Inflammatory macrophage treated with lipopolysaccharide for 4 hours (primary cell): ENCODE results near the gene COQ8A.
"Not testable (repeated sequence)": the region's sequence is repeated elsewhere in the genome, so short reads cannot be mapped to it uniquely, and the experiment has no call there.

ENCODE experiments used
- DNase-seq: peaks from one replicate; pipeline ENCODE4 v3.0.0-alpha.2; 2020

COQ8A gene

GRCh38 chr1:226985839-226986463, 45.9 kb downstream of the COQ8A start:
- DNase-seq = no peak

DNA sequence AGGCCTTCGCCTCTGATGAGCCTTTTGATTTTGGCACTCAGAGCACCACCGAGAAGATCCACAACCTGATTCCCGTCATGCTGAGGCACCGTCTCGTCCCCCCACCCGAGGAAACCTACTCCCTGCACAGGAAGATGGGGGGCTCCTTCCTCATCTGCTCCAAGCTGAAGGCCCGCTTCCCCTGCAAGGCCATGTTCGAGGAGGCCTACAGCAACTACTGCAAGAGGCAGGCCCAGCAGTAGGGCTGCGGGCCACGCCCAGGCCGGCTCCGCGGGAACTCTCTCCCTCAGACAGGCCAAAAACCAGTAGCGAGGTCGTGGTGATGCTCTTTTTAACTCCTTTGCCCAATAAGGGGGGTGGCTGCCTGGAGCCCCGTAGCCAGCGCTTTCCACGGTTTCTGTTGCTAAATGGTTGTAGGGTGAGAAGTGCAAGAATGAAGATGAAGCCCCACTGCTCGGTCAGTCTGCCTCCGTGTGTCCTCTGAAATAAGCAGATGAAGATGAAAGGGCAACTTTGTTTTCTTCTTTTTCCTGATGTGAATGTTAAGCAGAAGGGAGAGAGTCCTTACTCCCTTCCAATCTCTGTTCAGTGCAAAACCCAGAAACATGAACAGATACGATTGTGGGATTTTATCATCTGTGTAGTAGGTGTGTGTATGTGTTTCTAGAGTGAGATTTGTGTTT, 46.5 kb downstream of the COQ8A start:
- no peak for DNase-seq

DNA sequence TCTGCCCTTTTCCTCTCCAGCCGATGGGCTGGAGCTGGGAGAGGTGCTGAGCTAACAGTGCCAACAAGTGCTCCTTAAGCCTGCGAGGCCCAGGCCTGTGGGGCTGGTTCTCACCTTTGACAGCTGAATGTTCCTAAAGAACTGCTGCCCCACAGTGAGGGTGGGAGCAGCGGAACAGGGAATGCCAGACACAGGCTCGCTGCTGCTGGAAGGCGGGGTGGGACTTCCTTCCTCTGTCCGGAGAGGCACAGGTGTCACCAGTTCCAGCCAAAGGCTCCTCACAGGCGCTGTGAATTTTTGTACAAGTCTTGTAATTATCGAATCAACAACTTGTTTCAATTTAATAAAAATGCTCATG, 47.1 kb downstream of the COQ8A start:
- no peak for DNase-seq

GRCh38 chr1:226987623-226988333, 47.7 kb downstream of the COQ8A start:
- no peak for DNase-seq

GRCh38 chr1:226988334-226988666, 48.2 kb downstream of the COQ8A start:
- no peak for DNase-seq

GRCh38 chr1:226989085-226989920, 49.2 kb downstream of the COQ8A start:
- DNase-seq = no peak

GRCh38 chr1:226990133-226990716, 50.1 kb downstream of the COQ8A start:
- DNase-seq = peak; percentile 15

- no peak for DNase-seq
Measured at GRCh38 chr1:226991920-226992319, 51.8 kb downstream of the COQ8A start.

DNA sequence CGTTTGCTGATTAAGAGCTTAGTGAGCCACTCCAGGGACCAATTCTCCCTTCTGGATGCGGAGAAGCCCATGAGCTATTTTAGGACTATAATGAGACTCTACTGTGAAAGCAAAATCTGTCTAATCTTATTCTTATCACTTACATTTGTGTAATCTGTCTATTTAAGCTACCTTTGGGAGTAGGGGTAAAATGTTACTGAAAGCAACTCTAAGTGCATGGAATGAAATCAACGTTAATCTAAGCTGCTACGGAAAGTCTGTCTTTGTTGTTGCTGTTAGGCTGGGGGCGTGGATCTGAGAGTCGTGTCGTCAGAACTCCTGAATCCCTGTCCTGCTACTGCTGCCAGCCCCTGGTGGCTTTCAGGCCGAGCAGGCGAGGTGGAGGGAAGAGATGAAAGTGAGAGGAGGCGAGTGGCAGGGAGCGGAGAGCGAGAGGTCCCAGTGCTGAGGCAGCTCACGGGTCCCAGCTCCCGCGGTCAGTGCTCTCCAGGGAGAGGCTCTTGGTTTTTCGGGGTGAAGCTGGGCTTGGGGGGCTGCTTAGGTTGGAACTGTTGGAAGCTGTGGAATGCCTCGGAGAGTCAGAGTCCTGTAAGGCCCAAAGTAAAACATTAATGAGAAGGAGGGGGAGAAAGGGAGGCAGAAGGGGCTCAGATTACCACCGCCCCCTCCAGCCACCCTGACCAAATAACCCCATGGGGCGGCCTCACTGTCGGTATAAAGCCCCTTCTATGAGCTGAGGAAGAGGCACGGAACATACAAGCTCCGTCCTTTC, 53.9 kb downstream of the COQ8A start:
- DNase-seq = no peak

DNA sequence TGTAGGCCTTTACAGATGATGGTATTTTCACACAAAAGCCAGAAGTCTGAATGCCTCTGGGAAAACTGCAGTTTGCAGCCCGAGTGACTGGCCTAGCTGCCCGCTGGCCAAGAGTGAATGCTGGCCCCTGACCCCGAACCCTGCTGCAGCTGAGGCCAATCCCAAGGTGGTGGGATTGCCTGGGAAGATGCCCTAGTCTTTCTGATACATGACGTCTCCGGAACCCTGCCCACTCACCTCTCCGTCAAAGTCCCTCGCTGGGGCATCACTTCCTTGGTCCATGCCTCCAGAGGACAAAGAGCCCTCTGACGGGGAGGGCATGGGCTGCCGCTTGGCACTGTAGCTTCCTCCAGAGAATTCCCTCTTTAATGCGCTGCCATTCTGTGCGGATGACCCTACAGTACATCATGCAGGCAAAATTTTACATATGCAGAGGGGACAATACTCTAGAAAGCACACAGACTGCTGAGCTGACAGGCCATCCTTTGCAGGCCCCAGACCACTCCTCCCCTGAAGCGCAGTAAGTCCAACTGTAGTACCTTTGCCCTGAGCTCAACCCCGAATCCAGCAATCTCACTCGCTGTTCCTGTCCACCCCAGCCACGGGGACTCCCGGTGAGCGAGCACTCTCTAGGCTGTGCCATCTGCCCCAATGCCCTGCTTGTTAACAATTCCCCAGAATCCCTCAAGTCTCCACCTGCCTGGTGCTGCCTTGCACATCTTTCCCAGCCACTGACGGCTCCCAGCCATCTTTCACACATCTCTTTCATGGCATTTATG, 54.7 kb downstream of the COQ8A start:
- no peak for DNase-seq

- no peak for DNase-seq
Measured at GRCh38 chr1:226995365-226996332, 55.6 kb downstream of the COQ8A start.

- DNase-seq = not testable (repeated sequence)
Measured at GRCh38 chr1:226999579-226999978, 59.5 kb downstream of the COQ8A start.

- no peak for DNase-seq
Measured at GRCh38 chr1:227002531-227003049, 62.5 kb downstream of the COQ8A start.

DNA sequence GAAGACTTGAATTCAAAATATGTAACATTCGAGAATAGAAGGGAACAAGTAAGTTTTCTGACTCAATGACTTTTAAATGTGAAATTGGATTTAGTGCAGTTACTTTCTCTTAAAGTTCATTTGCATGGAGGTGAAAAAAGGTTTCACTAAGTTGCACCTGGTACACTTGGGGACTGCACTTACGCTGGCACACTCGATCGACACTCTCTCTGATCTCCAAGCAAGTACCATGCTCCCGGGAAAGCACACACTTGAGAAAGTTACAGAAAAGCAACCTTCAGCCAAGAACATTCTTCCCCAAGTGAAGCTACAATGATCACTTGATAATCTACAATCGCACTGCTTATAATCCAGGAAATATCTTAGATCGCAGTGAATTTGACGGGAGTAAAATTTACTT, 63.1 kb downstream of the COQ8A start:
- no peak for DNase-seq

DNA sequence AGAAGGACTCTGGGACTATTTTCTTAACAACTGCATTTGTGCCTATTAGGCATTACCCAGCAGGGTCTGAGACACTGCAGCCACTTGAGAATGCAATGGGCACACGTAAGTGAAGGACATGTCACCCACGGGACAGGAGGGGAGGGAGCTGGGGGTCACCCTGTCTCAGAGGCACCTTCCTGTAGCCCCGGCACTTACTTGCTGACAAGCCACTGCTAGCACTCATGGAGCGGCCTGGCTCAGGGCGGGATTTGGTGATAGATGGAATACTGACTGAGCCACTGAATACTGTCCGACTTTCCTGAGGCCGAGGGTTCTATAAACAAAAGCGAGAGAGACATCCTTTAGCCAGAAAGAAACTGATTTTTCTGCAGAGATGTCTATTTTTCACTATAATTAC, 64.7 kb downstream of the COQ8A start:
- no peak for DNase-seq

GRCh38 chr1:227006226-227006796, 66.2 kb downstream of the COQ8A start:
- no peak for DNase-seq

GRCh38 chr1:227009937-227010336, 69.8 kb downstream of the COQ8A start:
- no peak for DNase-seq

DNA sequence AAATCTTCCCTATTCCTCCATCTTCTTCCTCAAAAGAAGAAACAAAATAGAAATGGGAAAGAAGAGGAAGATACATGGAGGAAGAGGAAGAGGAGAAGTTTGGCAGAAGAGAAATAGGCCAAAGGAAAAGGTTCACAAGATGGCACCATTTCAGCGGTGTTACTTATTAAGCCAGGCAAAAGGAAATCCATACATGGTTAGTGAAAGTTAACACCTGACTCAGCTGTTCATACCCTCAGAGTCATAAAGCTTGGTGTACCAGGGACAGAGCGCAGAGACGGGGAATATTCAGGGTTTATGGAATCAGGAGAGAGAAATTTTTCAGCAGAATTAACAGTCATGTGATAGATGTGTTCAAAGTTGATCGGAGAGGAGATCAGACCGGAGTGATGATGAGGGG, 70.6 kb downstream of the COQ8A start:
- DNase-seq = no peak

- DNase-seq = no peak
Measured at GRCh38 chr1:227016990-227017389, 76.9 kb downstream of the COQ8A start.

DNA sequence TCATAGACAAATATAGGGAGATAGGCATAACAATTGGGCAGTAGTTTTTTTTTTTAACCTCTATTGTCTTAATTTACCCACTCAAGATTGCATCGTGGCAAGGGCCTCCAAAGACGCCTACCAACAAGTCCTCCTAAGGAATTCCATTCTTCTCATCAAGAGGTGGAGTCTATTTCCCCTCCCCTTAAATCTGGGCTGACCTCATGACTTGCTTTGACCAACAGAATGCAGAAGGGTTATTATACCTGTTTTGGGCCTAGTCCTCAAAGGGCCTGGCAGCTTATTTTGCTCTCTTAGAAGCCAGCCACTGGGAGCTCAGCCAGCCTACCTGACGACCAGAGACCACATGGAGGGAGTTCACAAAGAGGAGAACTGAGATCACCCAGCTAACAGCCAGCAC, 92.3 kb downstream of the COQ8A start:
- DNase-seq = no peak
